TTC549 (cell line): ENCODE data around the gene BAG3.
"Not testable (repeated sequence)": the region's sequence is repeated elsewhere in the genome, so short reads cannot be mapped to it uniquely, and the experiment has no call there.

Experiments used
- FAIRE-seq: peaks from 2 replicates; lab custom pipeline; 2012; peaks lifted over from hg19 to GRCh38; lab: Jason Lieb, UNC

The BAG3 gene

GRCh38 chr10:119640875-119641526 lies 10.2 kb upstream of the BAG3 start:
- no peak for FAIRE-seq

DNA sequence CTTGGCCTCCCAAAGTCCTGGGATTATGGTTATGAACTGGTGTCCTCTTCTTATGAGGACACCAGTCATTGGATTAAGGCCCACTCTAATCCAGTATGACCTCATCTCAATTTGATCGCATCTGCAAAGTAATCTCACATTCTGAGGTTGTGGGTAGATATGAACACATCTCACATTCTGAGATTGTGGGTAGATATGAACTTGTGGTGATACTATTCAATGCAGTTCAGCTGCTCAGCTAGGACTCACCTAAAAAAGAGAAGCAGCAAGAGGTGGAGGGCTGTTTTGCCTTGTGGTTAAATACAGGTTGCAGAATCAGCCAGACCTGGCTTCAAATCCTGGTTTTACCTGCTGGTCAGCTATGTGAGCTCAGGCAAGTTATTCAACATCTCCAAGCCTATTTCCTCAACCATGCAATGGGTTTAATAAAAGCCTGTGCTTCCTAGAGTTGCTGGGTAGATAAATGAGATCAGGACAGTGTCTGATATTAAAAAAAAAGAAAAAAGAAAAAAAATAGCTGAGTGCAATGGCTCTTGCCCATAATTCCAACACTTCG lies 8.5 kb upstream of the BAG3 start:
- FAIRE-seq, result no peak

GRCh38 chr10:119643306-119644204 lies 7.6 kb upstream of the BAG3 start:
- FAIRE-seq, result no peak

GRCh38 chr10:119644205-119644814 lies 6.9 kb upstream of the BAG3 start:
- no peak for FAIRE-seq

DNA sequence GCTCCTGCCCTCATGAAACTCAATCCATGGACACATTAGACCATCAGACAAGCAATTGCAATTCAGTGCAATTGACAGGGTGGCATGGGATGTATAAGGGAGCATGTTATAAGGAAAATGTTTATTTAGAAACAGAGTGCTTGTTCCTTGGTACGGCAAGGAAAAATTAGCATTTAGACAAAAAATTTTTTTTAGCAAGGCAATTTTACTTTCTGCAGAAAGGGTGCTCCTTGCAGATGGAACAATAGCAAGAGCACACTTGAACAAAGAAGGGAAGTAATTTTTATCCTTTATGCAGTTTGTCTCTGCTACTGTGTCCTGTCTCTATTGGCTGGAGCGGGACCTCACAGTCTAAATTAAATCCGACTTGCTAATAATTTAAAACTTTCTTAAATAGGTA lies 6.2 kb upstream of the BAG3 start:
- FAIRE-seq, result no peak

- no peak for FAIRE-seq
Observed at GRCh38 chr10:119650062-119650461, 1.1 kb upstream of the BAG3 start.

- no peak for FAIRE-seq
Observed at GRCh38 chr10:119651514-119652360, 557 bp downstream of the BAG3 start.

- no peak for FAIRE-seq
Observed at GRCh38 chr10:119652361-119652730, 1.2 kb downstream of the BAG3 start.

- no peak for FAIRE-seq
Observed at GRCh38 chr10:119653209-119653608, 2.0 kb downstream of the BAG3 start.

DNA sequence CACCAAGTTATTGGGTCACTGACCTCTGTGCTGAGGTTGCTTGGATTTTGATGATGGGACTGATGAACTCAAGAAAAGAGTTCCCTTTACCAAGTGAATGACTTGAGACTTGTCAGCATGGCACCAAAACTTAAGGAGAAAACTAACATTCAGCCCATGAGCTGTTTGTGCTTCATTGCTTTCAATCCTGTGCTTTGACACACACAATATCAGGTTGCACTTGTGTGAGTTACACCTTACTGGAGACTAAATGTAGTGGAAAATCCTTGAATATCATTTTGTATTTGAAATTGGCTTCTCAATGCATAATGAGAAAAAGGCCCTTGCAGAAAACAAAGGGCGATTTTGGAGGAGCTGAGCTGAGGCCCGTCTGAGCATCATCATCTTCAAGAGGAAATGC lies 2.7 kb downstream of the BAG3 start:
- no peak for FAIRE-seq

GRCh38 chr10:119654540-119654939 lies 3.4 kb downstream of the BAG3 start:
- FAIRE-seq, result no peak

GRCh38 chr10:119655566-119656001 lies 4.4 kb downstream of the BAG3 start:
- FAIRE-seq, result no peak

DNA sequence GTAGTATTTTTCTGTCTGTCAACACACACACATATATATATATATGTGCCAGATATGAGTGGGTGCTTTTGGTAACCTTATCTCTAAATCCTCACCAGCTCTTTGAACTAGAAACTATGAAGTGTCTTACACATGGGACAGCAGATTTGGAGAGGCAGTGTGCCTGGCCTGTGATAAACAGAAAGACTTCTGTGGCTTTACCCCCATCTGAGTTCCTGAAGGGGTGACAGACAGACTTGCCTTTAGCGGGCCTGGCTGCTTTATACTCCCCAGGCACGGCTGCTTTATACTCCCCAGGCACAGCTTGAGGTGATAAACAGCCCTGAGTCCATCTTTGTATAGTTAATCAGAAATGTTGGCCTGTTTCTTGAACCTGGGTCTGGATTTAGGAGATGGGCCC lies 5.6 kb downstream of the BAG3 start:
- FAIRE-seq, result no peak

GRCh38 chr10:119657725-119658124 lies 6.5 kb downstream of the BAG3 start:
- FAIRE-seq, result no peak

DNA sequence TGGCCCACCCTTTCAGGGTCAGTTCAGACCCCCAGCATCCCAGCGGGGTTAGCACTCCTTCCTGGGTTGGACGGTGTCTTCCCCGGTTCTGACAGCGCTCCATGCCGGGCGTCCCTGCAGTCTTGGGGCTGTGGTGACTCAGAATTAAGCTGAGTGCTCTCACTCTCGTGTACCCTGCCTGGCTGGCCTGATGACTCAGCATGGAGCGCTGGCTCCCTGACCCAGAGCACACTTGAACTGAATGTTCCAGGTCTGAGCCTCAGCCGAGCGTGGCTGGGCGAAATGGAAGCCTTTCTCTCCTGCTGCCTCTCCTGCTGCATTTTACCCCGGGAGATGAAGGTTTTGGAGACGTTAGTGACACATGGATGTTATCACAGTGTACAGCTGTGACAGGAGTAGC lies 7.1 kb downstream of the BAG3 start:
- FAIRE-seq, result no peak

GRCh38 chr10:119659951-119660350 lies 8.8 kb downstream of the BAG3 start:
- FAIRE-seq, result no peak

GRCh38 chr10:119662076-119662605 lies 11.0 kb downstream of the BAG3 start:
- not testable (repeated sequence) for FAIRE-seq

- FAIRE-seq, result no peak
Observed at GRCh38 chr10:119663866-119664698, 12.9 kb downstream of the BAG3 start.

DNA sequence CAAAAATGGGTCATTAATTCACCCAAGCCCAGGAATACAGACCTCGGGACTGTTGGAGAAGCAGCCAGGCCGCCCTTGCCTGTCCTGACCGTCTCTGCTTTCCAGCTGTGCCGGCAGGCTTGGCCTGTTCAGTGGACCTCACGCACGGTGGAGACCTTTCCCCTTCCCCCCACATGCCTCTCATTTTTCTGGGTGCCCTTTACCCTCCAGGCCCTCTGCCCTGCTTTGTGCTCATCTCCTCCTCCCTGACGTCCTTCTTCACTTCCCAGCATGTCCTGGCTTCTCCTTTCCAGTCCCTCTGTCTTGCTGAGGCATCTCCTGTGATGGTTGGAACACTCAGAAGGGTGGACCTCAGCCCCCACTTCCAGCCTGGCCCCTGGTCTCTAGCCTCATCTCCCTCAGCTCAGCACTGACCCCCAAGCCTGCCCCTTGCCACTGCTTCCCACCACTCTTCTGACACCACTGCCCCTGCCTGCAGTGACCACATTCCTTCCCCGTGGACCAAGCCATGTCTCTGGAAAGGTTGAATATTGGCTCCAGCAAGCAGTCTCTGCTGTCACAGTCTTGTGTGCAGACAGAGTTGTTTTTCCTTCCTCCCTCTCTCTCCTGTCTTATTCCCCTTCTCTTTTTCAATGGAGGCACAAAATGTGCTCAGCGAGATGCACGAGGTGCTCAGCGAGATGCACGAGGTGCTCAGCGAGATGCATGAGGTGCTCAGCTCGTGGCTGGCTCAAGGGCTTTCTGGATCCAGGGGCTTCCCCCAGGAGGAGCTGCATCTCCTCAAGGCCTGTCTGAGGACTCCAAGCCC lies 14.9 kb downstream of the BAG3 start:
- no peak for FAIRE-seq

DNA sequence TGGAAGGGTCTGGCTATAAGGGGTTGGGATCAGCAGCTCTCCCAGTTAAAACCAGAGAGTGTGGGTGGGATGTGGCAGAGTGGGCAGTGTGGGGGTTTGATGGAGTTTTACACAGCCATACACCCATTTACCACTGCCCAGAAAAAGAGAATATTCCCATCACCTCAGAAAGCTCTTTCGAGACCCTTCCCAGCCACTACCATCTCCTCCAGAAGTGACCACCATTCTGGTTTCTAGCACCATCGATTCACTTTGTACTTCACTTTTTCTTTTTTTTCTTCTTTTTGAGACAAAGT lies 15.5 kb downstream of the BAG3 start:
- FAIRE-seq, result no peak
